GM23338 (cell line): ENCODE measurements around the gene PLEKHG2. TPM values are rescaled to one million over a fixed set of nuclear protein-coding genes. Genes with fewer than 3 reads are reported as not detected.

Experiments used
- REST ChIP-seq: IDR thresholded peaks from one replicate; pipeline ENCODE4 v1.6.1; 2018; ENCODE audit warnings: antibody characterized with exemption; ENCODE audit not compliant: unreplicated experiment
- STAT1 ChIP-seq: IDR thresholded peaks from one replicate; pipeline ENCODE4 v1.6.1; 2016; ENCODE audit warnings: antibody characterized with exemption; ENCODE audit not compliant: unreplicated experiment
- microRNA-seq: library from miRNA; unstranded; fragments of <30 nt; microRNA quantifications from one replicate; pipeline ENCODE4, GENCODE V29; 2017
- polyA plus RNA-seq: library from polyadenylated mRNA; unstranded; fragments of >200 nt; fragmentation: Nextera tagmentation; extraction: Ambion mirVana; gene quantifications from 2 replicates; pipeline ENCODE4 v1.2.1, GENCODE V29; 2016
- small RNA-seq: library from RNA; depleted of rRNA; stranded (forward); fragments of <200 nt; gene quantifications from one replicate; pipeline ENCODE3, GENCODE V24; 2014; ENCODE audit warnings: low replicate concordance
- total RNA-seq: library from RNA; depleted of rRNA; stranded (reverse); fragments of >200 nt; shearing (Covaris generic); gene quantifications from 2 replicates; pipeline ENCODE4 v1.2.3, GENCODE V29; 2014; rRNA removed
- TF ChIP-seq, protein P1 (sequence below), 2 experiments: fragments of 200-600 bp in 1 of 2; sonication (generic) in 1 of 2; conservative IDR thresholded peaks; 2 replicates each; pipeline versions ENCODE4 v1.5.1 to v1.6.1; 2016 to 2017; ENCODE audit warnings: antibody characterized with exemption in 2 of 2, low read depth in 2 of 2, mild to moderate bottlenecking in 2 of 2, moderate library complexity in 1 of 2

The PLEKHG2 gene
- total and polyA plus RNA-seq, 2 experiments from 2014 or later, result 15.5 to 41.3 TPM

DNA sequence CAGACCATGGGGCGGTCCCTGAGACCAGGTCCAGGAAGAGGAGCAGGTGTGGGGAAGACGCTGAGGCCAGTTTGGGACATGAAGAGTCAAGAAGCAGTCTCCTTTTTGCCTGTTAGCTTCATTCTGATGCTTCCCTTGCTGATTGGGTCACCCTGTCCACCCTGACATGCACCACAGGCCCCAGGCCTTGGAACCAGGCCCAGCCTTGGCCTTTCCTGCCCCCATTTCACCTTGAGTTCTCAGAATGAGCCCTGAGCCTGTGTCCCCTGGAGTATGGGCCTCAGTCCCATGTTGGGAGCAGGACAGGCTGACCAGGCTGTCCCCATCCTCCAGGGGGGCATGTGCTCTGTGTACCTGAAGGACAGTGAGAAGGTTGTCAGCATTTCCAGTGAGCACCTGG lies 63.3 kb downstream of the PLEKHG2 start (continued):
- TF ChIP-seq, protein P1, sequence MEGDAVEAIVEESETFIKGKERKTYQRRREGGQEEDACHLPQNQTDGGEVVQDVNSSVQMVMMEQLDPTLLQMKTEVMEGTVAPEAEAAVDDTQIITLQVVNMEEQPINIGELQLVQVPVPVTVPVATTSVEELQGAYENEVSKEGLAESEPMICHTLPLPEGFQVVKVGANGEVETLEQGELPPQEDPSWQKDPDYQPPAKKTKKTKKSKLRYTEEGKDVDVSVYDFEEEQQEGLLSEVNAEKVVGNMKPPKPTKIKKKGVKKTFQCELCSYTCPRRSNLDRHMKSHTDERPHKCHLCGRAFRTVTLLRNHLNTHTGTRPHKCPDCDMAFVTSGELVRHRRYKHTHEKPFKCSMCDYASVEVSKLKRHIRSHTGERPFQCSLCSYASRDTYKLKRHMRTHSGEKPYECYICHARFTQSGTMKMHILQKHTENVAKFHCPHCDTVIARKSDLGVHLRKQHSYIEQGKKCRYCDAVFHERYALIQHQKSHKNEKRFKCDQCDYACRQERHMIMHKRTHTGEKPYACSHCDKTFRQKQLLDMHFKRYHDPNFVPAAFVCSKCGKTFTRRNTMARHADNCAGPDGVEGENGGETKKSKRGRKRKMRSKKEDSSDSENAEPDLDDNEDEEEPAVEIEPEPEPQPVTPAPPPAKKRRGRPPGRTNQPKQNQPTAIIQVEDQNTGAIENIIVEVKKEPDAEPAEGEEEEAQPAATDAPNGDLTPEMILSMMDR (conservative IDR thresholded peaks at IDR 0.05; ENCODE audit: low read depth in 2 of 2), result no peak
- TF ChIP-seq REST, result no peak
- no peak for TF ChIP-seq STAT1

Small RNA genes within 50 kb of the gene (microRNA-seq; reads per million reads assigned to microRNA genes)
- gene MIR4530, result not detected

Small RNA genes within 50 kb of the gene (small RNA-seq; reads per million reads assigned to genes)
- not detected for gene MIR4530
- gene RN7SL566P, result not detected

Other genes starting within 250 kb of the PLEKHG2 start
- gene NCCRP1, start 215.7 kb upstream of the PLEKHG2 start, total RNA-seq, result 3.8 and 6.2 TPM in 2 replicates
- 2.8 and 3.6 TPM in 2 replicates for gene NCCRP1, start 215.7 kb upstream of the PLEKHG2 start, polyA plus RNA-seq
- not detected in 2 replicates for gene SYCN, start 208.4 kb upstream of the PLEKHG2 start, total RNA-seq
- not detected in 2 replicates for gene SYCN, start 208.4 kb upstream of the PLEKHG2 start, polyA plus RNA-seq
- gene IFNL3, start 167.7 kb upstream of the PLEKHG2 start, total RNA-seq, result not detected in 2 replicates
- gene IFNL3, start 167.7 kb upstream of the PLEKHG2 start, polyA plus RNA-seq, result not detected in 2 replicates
- not detected in 2 replicates for gene IFNL4, start 163.8 kb upstream of the PLEKHG2 start, total RNA-seq
- gene IFNL4, start 163.8 kb upstream of the PLEKHG2 start, polyA plus RNA-seq, result not detected in 2 replicates
- gene IFNL2, start 144.3 kb upstream of the PLEKHG2 start, total RNA-seq, result not detected in 2 replicates
- gene IFNL2, start 144.3 kb upstream of the PLEKHG2 start, polyA plus RNA-seq, result not detected in 2 replicates
- gene IFNL1, start 116.3 kb upstream of the PLEKHG2 start, total RNA-seq, result not detected in 2 replicates
- not detected in 2 replicates for gene IFNL1, start 116.3 kb upstream of the PLEKHG2 start, polyA plus RNA-seq
- gene LRFN1, start 91.8 kb upstream of the PLEKHG2 start, total RNA-seq, result 8.1 and 10.0 TPM in 2 replicates
- gene LRFN1, start 91.8 kb upstream of the PLEKHG2 start, polyA plus RNA-seq, result 3.2 and 4.1 TPM in 2 replicates
- gene GMFG, start 76.6 kb upstream of the PLEKHG2 start, total RNA-seq, result not detected in 2 replicates
- 1.0 and 1.3 TPM in 2 replicates for gene GMFG, start 76.6 kb upstream of the PLEKHG2 start, polyA plus RNA-seq
- gene SAMD4B, start 70.2 kb upstream of the PLEKHG2 start, total RNA-seq, result 124 and 172 TPM in 2 replicates
- gene SAMD4B, start 70.2 kb upstream of the PLEKHG2 start, polyA plus RNA-seq, result 104 and 107 TPM in 2 replicates
- 24.6 and 47.3 TPM in 2 replicates for gene PAF1, start 21.6 kb upstream of the PLEKHG2 start, total RNA-seq
- 21.3 and 22.1 TPM in 2 replicates for gene PAF1, start 21.6 kb upstream of the PLEKHG2 start, polyA plus RNA-seq
- gene MED29, start 21.3 kb upstream of the PLEKHG2 start, total RNA-seq, result 62.0 and 63.0 TPM in 2 replicates
- 26.1 and 27.5 TPM in 2 replicates for gene MED29, start 21.3 kb upstream of the PLEKHG2 start, polyA plus RNA-seq
- gene ZFP36, start 5.8 kb upstream of the PLEKHG2 start, total RNA-seq, result 9.5 and 10.6 TPM in 2 replicates
- gene ZFP36, start 5.8 kb upstream of the PLEKHG2 start, polyA plus RNA-seq, result 27.5 and 27.7 TPM in 2 replicates
- 106 and 207 TPM in 2 replicates for gene RPS16, start 23.3 kb downstream of the PLEKHG2 start, total RNA-seq
- 1,901 and 2,135 TPM in 2 replicates for gene RPS16, start 23.3 kb downstream of the PLEKHG2 start, polyA plus RNA-seq
- 75.0 and 108 TPM in 2 replicates for gene SUPT5H, start 32.9 kb downstream of the PLEKHG2 start, total RNA-seq
- gene SUPT5H, start 32.9 kb downstream of the PLEKHG2 start, polyA plus RNA-seq, result 144 and 150 TPM in 2 replicates
- gene TIMM50, start 68.2 kb downstream of the PLEKHG2 start, total RNA-seq, result 119 and 120 TPM in 2 replicates
- 139 and 145 TPM in 2 replicates for gene TIMM50, start 68.2 kb downstream of the PLEKHG2 start, polyA plus RNA-seq
- 15.6 and 19.1 TPM in 2 replicates for gene DLL3, start 86.3 kb downstream of the PLEKHG2 start, total RNA-seq
- 9.8 and 9.9 TPM in 2 replicates for gene DLL3, start 86.3 kb downstream of the PLEKHG2 start, polyA plus RNA-seq
- 8.7 and 13.8 TPM in 2 replicates for gene SELENOV, start 102.5 kb downstream of the PLEKHG2 start, total RNA-seq
- 8.0 and 12.4 TPM in 2 replicates for gene SELENOV, start 102.5 kb downstream of the PLEKHG2 start, polyA plus RNA-seq
- 2.5 and 4.7 TPM in 2 replicates for gene EID2B, start 120.2 kb downstream of the PLEKHG2 start, total RNA-seq
- 4.1 and 4.6 TPM in 2 replicates for gene EID2B, start 120.2 kb downstream of the PLEKHG2 start, polyA plus RNA-seq
- 22.8 and 25.2 TPM in 2 replicates for gene EID2, start 127.5 kb downstream of the PLEKHG2 start, total RNA-seq
- 24.4 and 24.6 TPM in 2 replicates for gene EID2, start 127.5 kb downstream of the PLEKHG2 start, polyA plus RNA-seq
- gene LGALS13, start 189.9 kb downstream of the PLEKHG2 start, total RNA-seq, result not detected in 2 replicates
- not detected in 2 replicates for gene LGALS13, start 189.9 kb downstream of the PLEKHG2 start, polyA plus RNA-seq
- gene LGALS16, start 243.2 kb downstream of the PLEKHG2 start, total RNA-seq, result not detected in 2 replicates
- not detected in 2 replicates for gene LGALS16, start 243.2 kb downstream of the PLEKHG2 start, polyA plus RNA-seq